Fibroblast of skin of left biceps (primary cell): ENCODE measurements around the gene ESYT3.
A peak's percentile ranks its signal among the peaks of the same experiment; 100 is the strongest.
"Not testable (repeated sequence)": the region's sequence is repeated elsewhere in the genome, so short reads cannot be mapped to it uniquely, and the experiment has no call there.

ENCODE experiments used
- DNase-seq, 2 experiments: peaks; one replicate each; pipeline ENCODE4 v3.0.0-alpha.2; 2013; ENCODE audit warnings: low read depth in 2 of 2

ESYT3 gene

GRCh38 chr3:138493804-138494606 is 59.6 kb downstream of the ESYT3 start:
- DNase-seq = peak; percentile 31 to 34

GRCh38 chr3:138494607-138494929 is 60.2 kb downstream of the ESYT3 start:
- DNase-seq = no peak

- DNase-seq = not testable (repeated sequence)
Measured at GRCh38 chr3:138495638-138496037, 61.2 kb downstream of the ESYT3 start.

GRCh38 chr3:138496436-138496835 is 62.0 kb downstream of the ESYT3 start:
- no peak for DNase-seq

GRCh38 chr3:138497021-138497420 is 62.6 kb downstream of the ESYT3 start:
- no peak for DNase-seq

GRCh38 chr3:138497851-138498250 is 63.4 kb downstream of the ESYT3 start:
- no peak for DNase-seq

- DNase-seq = no peak
Measured at GRCh38 chr3:138498991-138499390, 64.6 kb downstream of the ESYT3 start.

GRCh38 chr3:138507524-138507923 is 73.1 kb downstream of the ESYT3 start:
- no peak for DNase-seq

GRCh38 chr3:138509586-138509985 is 75.2 kb downstream of the ESYT3 start:
- no peak for DNase-seq

GRCh38 chr3:138511945-138512344 is 77.5 kb downstream of the ESYT3 start:
- no peak for DNase-seq

GRCh38 chr3:138513090-138513843 is 78.9 kb downstream of the ESYT3 start:
- no peak for DNase-seq

- not testable (repeated sequence) for DNase-seq
Measured at GRCh38 chr3:138521445-138521844, 87.0 kb downstream of the ESYT3 start.
